GF-D8 (cell line): ENCODE data around the gene OCA2.

Experiments used
- DNase-seq: peaks from one replicate; lab custom pipeline; 2025; lab: John Stamatoyannopoulos, UW

The OCA2 gene

DNA sequence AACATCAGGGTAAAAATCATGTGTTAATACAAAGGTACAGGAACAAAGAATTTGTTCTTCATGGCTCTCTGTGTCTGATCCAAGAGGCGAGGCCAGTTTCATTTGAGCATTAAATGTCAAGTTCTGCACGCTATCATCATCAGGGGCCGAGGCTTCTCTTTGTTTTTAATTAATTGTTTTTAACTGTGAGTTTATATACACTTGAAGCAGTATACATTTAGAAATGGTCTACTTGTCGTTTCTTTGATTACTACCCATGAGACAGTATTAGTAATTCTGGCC lies 21.2 kb upstream of the OCA2 start:
- DNase-seq = no peak

DNA sequence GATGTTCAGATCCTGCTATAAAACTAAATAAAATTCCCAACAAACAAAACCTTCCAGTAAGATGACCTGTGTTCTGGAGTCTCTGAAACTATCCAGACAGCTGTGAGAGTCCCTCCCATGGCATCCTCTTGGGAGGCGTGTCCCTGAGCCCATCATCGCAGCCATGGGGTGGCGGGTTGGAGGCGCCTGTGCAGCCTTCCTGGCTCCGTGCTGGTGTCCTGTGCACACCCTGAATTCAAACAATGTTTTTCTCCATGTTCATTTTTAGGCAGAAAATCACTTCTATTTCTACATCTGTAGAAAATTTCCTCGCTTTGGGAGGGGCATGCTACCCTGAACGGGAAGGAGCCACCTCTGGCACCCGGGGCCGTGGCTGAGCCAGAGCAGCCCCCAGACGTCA lies 19.4 kb upstream of the OCA2 start:
- no peak for DNase-seq

DNA sequence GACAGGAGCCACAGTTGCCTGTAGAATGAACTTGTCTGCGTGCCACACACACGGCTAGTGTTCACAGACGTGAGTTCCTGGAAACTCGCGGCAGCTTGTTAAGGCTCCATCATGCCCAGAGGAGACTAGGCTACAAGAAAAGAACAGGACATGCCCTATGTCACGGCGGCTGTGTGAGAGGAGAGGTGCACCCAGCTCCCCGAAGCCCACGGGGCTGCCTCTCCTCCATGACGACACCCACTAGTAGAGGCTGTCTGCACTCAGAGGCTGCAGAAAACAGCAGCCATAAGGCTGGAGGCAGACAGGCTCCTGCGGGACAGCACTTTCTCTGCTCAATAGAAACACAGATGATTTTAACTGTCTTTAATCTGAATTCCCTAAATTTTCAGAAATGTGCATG lies 19.0 kb upstream of the OCA2 start:
- no peak for DNase-seq

DNA sequence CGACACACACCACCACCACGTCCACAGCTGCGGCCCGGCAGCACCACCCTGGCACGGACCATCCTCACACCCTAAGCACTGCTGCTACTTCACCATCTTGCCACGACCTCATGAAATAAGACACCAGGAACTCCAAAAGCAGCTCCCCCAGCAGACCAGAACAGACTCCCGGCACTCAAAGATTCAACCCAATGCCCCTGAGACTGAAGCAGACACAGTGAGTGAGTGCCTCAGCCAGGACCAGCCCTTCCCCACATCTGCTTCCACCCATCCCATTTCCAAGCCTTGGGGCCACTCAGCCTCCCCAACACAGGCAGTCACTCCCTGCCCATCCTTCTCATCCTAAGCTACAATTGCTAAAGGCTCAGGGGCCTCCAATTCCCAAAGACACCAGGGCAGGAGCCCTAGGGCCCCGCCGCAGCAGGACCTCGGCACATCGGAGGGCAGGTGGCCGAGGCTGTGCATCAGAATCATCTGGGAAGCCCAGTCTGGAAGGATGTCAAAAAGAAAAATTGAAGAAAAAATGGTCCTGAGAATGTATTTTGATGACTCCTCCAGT lies 18.4 kb upstream of the OCA2 start:
- DNase-seq = no peak

DNA sequence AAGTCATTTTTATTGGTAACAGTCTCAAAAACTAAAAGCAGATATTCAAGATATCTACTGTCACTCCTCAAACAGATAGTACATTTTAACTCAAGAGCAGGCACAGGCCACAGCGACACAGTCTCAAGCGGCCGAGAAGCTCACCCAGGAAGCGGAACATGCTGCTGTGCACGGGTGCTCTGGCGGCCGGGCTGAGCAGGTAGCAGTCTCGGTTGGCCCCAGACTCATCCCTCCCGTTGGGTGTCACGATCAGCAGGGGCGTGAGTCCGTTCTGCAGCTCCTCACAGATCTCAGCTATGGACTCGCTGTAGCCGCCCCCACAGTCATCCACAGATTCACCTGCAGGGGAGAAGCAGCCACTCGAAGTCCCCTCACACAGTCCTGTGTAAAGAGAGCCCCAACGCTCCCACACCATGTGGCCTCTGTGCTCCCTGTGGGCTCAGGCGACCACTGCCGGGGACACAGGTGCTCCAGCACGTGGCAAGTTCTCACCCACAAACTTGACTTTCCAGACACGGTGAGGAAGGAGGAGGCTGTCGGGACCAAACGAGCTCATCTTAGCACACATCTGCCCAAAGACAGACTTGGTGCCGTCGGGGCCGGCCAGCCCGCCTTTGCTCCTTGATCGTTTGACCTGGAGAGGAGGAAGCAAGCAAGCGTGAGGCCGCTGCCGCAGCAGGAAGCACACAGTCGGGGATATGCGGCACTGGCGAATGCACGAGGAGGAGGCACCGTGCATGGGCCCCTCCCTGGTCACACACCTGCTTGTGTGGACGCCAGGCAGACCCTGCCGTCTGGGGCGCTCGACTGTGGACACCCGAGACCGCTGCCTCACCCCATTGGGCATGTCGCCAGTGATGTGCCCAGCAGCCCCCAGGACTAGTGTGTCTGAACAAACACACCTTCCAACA lies 17.7 kb upstream of the OCA2 start:
- no peak for DNase-seq

DNA sequence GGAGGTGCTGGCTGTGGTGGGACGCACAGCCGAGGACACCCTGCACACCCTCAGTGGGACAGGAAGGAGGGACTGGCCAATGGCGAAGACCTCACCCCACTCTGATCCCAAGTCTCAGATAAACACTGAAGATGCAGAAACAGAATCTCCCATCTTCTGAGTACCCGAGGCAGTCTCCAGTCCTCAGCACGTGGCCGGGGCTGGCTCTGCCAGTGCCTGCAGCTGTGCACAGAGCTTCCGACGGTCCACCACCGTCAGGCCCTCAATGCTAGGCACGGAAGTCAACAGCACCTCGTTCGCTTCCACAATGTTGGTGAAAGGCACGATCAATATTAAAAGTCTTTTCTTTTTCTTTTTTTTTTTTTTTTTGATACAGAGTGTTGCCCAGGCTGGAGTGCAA lies 16.8 kb upstream of the OCA2 start:
- no peak for DNase-seq

DNA sequence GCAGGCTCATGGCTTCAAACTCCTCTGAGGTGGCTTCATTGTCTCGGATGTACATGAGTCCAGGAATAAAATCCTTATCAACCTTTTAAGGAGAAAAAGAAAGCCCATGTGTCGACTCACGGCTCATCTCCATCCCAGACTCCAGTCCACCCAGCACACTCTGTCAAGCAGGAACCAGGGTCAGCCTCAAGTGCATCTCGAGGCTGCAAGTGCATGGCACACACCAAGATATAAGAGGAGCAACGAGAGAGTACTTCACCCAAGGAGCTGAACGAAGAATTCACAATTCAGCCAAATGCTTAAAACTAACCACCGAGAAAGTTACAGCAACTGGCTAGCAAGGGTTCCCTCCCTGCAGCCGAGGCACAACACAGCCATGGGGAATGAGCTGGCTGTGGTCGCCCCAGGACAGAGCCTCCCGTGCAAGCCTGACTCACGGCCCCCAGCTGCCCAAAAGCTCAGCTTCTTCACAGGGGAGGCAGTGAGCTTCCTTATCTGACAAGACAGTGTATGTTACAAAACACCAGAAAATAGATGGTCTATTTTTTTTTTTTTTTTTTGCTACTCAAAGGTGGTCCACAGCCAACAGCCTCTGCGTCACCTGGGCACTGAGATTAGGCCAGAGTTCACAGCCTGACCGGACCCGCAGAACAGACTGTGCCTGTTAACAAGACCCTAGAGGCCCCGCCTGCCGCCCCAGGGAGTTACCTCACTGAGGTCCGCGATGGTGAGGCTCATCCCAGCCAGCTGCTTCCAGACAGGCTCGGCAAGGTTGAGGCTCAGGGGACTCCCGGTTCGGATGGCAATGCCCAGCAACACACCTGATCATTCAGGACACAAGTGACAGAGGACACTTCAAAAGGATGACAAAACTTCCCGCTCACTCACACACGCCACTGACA lies 15.9 kb upstream of the OCA2 start:
- no peak for DNase-seq

DNA sequence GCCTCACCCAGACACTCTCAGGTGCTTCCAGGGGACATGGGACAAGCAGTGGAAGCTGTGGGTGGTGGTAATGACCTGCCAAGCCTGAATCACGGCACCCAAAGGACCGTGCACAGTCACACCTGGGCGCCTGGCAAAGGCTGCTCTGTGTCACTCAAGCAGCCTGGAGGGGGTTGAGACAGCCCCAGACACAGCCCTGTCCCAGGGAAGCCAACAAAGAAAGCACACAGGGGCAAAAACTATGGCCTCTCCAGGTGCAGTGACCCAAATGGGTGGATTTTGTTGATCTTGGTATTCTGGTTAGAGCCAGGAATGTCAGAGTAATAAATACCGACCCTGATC lies 15.0 kb upstream of the OCA2 start:
- no peak for DNase-seq

DNA sequence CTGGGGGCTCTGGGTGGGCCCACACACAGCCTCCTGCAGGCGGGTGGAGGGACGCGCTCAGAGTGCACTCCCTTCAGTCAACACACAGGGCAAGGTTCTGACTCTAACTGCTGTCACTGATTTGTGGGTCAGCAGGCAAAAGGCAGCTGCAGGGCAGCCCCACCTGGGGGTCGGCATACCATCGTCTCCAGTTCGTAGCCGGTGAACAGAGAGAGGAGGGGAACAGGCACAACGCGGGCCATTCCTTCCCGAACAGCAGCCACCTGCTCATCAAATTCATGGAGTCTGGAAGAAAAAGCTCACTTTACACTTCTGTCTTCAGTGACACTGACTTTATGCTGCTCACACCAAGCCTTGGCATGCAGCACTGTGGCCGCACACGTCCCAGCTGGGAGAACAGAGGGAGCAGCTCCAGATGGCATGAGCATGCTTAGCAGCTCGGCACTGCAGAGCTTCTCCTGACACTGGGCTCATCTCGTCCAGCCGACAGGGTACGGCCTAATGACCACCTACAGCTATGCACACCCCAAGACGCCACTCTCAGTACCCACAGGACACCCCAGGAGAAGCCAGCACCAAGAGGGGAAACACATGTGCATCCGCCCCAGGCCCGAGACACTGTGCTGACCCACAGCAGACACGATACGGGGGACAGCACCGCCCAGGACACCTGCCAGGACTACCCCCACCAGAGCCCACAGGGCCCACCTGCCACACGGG lies 14.4 kb upstream of the OCA2 start:
- DNase-seq = no peak

DNA sequence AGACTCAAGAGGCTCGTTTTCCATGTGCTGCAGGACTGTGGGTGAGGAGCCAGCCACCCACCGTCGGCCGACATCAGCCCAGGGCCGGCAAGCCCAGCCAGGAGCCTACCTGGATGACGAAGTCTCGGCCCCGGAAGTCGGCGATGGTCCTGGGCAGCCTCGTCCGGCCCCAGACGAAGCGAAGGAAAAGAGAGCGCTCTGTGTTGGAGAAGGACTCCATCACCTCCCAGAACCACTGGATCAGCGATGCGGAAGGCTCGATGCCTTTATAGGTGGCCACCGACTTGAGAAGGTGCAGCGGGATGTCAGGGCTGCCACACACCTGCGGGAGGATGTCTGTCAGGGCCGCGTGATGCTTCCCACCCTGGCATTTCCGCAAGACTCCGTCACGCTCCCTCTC lies 13.8 kb upstream of the OCA2 start:
- no peak for DNase-seq

DNA sequence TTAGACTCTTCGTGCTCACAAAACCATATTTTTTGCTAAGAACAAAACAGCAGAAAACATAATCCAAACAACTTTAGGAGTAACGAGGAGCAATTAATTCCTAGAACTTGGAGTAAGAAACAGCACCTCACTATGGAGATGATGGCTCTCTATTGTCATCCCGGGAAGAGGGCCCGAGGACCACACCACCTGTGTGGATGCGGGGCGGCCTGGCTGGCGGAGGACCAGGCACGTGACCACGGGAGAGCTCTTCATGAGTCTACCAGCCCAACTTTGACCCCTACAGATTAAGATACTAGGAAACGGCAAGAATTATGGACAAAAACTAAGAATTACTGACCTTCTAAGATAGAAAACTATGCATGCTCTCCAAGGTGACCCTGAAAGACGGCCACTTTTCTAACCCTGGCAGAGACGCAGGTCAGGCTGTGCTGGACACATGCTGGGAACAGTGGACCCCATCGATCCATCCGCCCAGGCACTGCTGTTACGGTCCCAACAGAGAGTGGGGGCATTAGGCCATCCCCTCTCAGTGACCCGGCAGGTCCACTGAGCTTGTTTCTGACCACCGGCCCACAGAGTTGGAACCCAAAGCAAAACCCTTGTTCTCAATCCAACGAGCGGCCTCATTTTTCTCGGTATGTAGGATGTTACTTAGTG lies 13.1 kb upstream of the OCA2 start:
- no peak for DNase-seq

DNA sequence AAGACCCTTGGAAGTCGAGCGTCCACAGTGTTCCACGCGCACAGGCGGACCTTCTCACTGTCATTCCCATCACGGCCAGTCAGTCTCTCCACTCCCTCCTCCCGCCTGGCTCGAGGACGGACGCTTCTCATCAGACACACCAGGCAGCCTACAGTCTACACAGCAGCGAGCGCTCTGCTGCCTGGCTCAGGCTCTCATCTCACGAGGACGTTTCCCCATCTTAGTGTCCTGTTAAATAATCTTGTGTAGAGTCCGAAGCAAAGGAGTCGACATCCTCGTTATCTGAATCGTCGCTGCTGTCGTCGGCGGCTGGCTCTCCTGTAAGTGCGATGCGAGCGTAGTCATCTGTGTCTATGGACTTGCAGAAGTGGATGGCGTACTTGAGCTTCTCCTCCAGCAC lies 12.4 kb upstream of the OCA2 start:
- DNase-seq = no peak

DNA sequence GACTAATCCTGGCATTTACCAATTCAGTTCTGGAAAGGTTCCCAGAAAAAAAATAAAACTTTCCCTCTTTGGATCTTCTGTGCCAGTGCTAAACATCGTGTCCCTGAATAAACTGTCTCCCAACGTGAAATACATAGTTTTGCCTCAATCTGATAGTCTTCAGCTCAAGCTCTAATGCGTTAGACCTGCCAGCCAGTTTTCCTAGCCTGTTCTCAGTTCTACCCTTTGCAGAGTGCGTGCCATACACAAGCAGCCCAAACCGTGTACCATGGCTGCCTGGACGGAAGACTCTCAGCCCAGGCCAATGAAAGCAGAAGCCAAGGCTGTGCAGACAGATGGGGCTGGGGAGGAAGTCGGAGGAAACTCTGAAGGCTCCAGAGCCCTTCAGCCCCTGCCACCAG lies 11.4 kb upstream of the OCA2 start:
- DNase-seq = no peak

DNA sequence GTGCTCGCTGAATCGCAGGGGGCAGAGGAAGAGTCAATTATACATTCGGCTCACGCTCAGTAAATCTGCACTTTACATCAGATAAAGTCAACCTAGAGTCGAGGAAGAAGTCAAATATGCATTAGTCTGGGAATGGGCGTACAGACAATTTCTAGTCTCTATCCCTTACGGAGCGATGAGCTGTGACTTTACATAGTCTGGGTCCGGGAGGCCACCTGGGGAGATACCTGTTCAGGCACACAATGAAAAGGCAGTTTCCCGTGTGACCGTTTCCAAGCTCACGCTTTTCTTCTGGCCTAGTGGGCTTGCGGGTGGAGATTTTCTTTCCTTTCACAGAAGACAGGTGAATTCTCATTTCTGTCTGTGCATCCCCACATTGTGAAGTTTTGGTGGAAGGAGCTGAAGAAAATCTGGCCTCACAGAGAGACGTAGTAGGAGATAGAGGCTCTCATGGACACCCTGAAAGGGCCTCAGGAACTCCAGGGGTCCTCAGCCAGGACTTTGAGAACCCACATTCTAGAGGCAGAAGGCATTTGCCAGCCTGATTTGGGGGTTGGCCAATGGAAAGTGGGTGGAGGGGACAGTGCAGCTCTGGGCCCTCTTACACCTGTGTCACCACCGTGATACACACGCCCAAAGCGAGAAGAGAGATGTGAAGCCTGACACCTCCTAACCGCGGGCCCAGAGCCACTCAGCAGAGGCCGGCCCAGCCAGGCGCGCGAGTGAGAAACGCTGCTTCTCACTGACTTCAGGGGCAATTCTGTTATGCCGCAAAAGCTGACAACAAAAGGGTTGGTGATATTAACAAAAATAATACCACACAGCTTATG lies 10.7 kb upstream of the OCA2 start:
- no peak for DNase-seq

DNA sequence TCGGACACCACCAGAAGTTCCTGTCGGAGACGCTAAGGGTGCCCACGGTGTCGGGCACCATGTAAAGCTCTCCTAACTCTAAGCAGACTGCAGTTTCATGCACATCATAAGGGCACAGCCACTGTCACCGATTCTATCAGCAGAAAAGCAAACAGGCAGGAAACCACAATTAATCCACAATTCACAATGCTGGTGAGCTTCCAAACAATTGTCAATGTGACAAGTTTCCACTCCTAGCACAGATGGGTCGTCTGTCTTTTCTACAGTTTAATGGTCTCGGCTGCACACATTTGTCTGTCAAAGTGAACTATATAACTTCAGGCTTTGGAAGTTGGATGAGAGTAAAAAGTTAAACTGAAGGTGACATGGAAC lies 8.8 kb upstream of the OCA2 start:
- no peak for DNase-seq

DNA sequence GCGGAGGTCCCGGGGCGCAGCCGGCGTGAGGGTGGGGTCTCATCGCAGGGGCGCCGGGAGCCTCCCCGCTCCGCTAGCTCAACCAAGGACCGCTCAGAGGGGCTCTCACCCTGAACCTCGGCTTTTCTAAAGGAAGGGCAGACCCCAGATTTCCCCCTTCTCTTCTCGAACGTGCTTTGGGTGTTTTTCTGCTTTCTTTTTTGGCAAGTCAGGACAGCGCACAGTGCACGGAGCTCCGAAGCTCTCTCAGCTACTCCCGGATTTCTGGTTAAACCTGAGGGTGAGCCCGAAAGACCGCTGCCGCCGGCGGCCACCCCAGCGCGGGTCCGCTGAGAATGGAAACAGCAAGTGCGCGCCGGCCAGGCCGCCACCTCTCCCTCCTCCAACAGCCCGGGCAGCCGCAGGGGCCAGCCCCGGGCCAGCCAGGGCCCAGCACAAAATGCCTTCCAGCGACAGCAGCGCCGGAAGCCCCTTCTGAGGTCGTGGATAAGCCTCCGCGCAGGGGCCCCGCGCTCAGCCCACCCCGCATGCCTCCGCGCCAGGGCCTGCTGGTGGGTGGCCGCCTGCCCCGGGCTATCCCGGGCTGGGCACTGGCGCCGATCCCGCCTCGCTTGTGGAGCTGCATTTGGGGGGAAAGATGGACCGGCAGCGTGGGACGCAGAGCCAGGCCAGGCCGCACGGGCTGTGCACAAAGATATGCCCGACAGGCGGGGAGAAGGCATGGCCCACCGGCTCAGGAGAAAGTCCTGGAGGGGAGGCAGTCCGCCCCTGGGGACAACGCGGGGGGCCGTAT lies 8.2 kb upstream of the OCA2 start:
- DNase-seq = no peak

DNA sequence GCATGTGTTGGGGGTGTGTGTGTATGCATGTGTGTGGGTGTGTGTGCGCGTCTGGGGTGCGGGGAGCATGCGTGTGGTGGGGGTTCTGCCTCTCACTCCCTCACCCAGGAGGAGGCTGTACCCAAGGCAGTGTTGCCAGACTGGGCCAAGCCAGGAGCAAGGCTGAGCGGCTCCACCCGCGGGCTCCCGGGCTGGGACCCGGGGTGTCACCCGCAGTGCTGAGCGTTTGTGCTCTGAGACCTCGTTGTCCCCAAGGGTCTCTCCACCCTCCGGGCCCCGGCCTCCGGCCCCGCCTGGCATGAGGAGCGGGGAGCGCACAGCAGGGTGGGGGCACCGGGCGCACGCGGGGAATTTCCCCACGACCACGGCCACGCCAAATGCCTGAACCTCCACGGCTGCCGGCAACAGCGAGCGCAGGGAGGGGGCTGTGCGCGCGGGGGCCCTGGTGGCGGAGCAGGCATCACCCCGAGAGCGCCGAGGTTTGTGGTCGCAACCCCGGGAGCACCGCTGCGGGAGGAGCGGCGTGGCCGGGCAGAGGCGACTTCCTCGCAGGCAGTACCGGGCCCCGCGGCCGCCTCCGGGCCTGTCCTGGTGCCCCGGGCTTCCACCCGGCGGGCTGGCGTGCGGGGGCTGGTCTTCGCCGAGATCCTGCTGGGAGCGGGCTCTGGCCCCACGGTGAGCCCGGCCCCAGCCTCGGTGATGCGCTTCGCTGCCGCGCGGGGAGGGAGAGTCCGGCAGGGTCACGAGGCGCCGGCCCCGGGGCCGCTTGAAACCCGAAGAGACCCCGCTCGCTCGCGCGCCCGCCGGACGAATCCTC lies 7.4 kb upstream of the OCA2 start:
- DNase-seq = no peak

DNA sequence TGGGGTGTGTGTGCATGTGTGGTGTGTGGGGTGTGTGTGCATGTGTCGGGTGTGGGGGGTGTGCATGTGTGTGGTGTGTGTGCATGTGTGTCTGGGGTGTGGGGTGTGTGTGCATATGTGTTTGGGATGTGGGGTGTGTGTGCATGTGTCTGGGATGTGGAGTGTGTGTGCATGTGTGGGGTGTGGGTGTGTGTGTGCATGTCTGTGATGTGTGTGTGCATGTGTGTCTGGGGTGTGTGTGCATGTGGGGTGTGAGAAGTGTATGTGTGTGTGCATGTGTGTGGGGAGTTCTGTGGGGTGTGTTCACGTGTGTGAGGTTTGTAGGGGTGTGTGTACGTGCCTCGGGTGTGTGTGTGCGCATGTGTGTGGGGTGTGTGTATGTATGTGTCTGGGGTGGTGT lies 6.7 kb upstream of the OCA2 start:
- DNase-seq = no peak

DNA sequence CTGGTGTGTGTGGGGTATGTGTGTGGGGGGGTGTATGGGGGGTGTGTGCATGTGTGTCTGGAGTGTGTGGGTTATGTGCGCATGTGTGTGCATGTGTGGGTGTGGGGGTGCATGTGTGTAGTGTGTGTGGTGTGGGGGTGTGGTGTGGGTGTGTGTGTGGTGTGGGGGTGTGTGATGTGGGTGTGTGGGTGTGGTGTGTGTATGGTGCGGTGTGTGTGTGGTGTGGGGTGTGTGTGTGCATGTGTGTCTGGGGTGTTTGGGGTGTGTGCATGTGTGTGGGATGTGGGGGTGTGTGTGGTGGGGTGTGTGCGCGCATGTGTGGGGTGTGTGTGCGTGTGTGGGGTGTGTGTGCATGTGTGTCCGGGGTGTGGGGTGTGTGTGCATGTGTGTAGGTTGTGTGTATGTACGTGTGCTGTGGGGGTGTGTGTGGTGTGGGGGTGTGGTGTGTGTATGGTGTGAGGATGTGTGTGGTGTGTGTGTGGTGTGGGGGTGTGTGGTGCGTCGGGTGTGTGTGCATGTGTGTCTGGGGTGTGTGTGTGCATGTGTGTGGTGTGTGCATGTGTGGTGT lies 6.2 kb upstream of the OCA2 start:
- no peak for DNase-seq
